ENCODE data around the gene IL17C.

DNA sequence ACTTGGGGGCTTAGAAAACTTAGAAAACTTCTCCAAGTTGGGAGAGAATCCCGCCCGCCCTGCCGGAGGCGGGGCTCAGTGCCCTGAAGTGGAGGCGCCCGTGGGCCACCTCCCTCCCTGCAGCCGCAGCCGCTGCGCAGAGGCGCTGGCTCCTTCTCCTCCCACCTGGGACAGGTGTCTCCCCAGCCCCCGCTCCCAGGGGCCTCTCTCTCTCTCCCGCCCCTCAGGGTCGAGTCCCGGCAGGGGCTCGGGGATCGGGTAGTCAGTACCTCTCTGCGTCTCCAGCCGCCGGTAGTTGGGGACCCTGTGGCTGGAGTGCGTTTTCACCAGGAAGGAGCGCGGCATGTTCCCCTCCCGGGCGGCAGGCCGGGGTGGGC is 47.7 kb downstream of the IL17C start:
- TF ChIP-seq, protein P1, sequence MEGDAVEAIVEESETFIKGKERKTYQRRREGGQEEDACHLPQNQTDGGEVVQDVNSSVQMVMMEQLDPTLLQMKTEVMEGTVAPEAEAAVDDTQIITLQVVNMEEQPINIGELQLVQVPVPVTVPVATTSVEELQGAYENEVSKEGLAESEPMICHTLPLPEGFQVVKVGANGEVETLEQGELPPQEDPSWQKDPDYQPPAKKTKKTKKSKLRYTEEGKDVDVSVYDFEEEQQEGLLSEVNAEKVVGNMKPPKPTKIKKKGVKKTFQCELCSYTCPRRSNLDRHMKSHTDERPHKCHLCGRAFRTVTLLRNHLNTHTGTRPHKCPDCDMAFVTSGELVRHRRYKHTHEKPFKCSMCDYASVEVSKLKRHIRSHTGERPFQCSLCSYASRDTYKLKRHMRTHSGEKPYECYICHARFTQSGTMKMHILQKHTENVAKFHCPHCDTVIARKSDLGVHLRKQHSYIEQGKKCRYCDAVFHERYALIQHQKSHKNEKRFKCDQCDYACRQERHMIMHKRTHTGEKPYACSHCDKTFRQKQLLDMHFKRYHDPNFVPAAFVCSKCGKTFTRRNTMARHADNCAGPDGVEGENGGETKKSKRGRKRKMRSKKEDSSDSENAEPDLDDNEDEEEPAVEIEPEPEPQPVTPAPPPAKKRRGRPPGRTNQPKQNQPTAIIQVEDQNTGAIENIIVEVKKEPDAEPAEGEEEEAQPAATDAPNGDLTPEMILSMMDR (IDR thresholded peaks at IDR 0.05): no peak
- TF ChIP-seq POLR2AphosphoS5 (IDR thresholded peaks at IDR 0.05) (no peak), POLR2A (IDR thresholded peaks at IDR 0.05) (no peak)

All from prostate gland (tissue), 2 donors.